Germinal center (tissue), 1 donor: ENCODE results near the gene IHH.
A peak's percentile ranks its signal among the peaks of the same experiment; 100 is the strongest.

Experiments used
- DNase-seq: peaks from one replicate; pipeline ENCODE4 v3.0.0; 2012; ENCODE audit warnings: mixed read lengths, low spot score

The IHH gene

GRCh38 chr2:219041252-219041651 is 19.5 kb downstream of the IHH start, which contains the start of gene CFAP65:
Gene CFAP65 (minus strand): TSS chr2:219041516. CDS start chr2:219039048, 2,468 bp downstream.
- DNase-seq = no peak

GRCh38 chr2:219038600-219038999 is 22.1 kb downstream of the IHH start:
- DNase-seq = no peak

GRCh38 chr2:219037783-219038499 is 22.8 kb downstream of the IHH start:
- DNase-seq = no peak

DNA sequence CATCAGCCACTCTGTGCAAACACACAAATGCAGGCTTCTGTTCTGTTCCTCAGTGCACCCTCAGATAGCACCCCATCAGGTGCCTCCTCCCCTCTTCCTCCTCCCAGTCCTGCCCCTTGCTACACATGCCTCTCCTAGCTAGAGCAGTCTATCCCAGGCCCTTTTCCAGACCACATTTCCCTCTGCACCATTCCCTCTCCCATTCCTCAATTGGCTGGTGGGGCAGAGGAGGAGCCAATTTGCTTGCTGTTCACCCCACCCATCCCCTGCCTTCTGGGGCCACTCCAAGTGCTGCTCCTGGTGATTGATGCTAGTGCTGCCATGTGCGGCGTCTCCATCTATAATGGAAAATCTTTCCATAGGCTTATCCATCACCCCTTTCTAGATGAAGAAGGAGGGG is 24.8 kb downstream of the IHH start:
- no peak for DNase-seq

GRCh38 chr2:219034823-219035222 is 25.9 kb downstream of the IHH start:
- DNase-seq = no peak

DNA sequence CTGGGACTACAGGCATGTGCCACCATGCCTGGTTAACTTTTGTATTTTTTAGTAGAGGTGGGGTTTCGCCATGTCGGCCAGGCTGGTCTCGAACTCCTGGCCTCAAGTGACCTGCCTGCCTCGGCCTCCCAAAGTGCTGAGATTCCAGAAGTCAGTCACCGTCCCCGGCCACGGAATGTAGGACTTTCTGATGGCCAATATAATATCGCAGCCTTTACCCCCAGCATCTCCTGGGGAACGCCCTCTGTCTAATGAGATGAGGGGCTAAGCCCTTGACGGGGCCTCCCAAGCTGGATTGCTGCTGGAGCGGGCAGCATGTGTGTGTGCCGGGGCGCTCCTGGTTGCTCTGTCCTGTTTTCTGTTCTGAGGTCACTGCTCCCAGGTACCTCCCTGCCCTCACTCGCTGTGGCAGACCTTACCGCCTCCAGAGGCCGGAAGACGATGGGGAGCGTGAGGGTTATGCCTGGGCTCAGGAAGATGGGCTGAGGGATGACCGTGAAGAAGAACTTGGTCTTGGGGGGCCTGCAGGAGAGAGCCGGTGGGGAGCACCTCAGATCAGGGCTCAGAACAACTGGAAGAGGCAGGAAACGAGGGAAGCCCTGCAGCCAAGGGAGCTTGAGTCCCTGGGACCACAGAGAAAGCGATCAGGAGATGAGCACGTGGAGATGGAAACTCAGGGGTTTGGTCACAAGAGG is 28.5 kb downstream of the IHH start:
- DNase-seq = no peak

DNA sequence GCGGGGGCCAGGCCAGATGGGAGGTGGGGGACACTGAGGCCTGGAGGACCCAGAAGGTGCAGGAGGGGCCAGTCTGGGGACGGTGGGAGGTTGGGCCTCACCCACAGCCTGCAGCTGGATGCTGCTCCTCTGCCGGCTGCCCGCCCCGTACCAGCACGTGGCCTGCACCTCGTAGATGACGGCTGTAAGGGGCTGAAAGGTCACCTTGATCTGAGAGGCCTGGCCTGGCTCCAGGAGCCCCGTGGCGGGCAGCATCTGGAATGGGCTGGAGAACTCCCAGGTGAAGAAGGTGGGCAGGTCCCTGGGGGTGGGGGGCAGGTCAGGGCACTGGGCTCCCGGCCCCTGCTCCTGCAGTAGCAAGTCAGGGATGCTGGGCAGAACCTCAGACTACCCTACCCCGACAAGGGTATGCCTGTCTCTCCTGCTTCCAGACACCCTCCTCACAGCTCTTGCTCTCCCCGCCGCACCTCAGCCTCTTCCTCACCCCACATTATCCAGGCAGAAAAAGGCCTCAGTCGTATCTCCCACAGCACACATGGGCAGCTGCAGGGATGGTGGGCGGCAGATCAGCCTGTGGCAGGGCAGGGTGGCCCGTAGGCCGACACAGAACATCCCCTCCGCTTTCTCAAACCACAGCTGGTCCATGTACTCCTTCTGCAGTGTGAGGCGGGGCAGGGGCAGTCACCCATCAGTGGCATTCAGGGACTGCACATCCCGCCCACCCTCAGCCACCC is 29.5 kb downstream of the IHH start:
- DNase-seq = no peak

DNA sequence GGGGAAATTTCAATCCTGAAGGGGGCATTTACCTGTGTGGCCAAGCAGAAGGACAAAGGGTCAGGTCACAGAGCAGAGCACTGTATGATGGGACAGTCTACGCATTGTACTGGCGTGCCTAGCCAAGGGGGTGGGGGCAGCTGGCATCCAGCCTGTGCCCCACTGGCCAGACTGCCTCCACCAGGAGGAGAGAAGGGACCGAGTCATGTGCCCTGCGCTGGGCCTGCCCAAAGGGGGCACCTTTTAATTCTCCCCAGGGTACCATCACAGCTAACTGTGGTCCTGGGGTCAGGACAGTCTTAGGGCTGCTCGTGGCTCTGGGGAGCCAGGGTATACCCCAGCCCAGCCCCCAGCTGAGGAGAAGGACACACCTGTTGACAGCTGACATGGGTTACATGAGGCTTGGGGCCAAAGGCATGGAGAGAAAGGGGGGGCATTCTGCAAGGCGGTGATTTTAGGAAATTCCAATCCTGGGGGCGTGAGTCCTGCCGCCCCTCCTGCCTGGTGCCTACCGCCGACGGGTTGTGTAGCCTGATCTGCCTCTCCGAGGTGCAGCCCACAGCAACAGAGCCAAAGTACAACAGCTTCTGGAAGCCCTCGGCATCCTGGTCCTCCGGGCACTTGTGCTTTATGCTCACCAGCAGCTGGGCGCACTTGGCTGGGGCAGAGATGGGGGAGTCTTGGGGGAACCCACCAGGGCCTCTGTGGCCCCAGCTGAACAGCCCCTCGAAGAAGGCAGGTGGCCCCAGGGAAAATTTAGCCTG is 30.4 kb downstream of the IHH start:
- DNase-seq = no peak

DNA sequence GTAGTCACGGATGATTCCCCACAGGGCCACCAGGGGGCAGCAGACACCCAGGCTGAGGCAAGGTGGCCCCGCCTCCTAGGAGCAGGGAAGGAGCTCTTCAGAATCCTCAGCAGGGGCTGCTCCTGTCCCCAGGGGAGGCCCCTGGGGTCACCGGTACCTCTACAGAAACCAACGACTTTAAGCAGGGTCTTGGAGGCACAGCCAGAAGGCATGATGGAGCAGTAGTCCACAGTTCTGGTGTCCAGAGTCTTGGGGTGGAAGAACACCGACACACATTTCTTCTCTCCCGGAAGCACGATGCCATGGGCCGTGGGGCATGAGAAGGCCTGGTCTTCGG is 30.9 kb downstream of the IHH start:
- peak; percentile 75 for DNase-seq

GRCh38 chr2:219028996-219029828 is 31.5 kb downstream of the IHH start:
- no peak for DNase-seq

GRCh38 chr2:219028141-219028540 is 32.6 kb downstream of the IHH start:
- DNase-seq = no peak

GRCh38 chr2:219027511-219028055 is 33.1 kb downstream of the IHH start:
- no peak for DNase-seq

GRCh38 chr2:219026946-219027345 is 33.8 kb downstream of the IHH start:
- DNase-seq = no peak

DNA sequence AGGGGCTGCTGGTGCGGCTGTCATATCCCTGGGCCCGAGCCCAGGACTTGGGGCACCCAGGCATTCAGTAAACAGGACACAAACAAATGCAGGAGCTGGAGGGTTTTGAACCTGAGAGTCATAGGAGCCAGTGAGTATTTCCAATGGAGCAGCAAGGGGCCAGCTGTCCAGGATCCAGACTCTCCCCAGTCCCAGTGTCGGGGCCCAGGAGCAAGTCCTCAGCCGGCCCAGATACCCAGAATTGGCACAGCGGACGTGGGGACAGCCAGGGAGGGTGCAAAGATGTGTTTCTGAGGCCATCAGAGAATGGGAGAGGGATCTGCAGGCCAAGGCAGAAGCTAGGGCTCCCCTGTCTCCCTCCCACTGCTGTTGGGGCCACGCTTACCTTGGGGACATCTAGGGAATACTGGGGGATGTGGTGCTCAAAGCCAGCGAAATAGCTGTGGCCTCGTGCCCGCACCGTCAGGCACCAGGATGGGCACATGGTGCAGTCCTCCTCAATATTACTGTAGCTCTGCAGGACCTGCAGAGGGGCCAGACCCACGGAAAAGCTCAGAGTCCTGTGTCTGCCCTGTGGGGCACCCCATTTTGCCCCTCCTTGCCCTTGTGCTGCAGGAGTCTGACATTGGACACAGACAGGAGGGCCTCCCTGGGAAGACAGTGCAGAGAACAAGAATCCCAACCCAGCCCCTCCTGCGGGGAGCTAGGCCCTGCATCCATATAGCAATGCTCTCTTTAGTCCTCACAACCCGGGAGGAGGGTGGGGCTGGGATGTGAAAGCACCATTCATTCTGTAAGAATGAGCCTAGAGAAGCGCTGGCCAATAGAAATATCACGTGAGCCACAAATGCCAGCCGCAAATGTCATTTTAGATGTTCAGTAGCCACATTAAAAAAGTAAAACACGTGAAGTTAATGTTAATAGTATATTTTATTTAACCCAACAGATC is 34.8 kb downstream of the IHH start:
- no peak for DNase-seq

DNA sequence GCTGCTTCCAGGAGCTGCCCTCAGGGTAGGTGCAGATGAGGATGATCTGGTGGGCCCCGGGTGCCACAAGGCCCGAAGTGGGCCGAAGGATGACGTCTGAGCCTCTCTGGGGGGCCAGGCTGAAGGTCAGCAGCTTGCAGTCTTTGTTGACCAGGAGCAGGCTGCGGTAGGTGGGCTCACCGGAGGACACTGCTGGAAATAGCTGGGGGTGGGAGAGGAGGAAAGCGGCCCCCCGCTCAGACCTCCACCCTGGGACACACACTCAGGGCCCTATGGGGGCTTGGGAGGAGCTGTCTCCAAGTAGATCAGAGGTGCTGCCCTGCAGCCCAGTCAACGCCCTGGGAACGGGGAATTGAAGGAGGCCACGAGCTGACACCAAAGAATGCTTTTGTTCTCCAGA is 36.7 kb downstream of the IHH start:
- DNase-seq = no peak

- DNase-seq = no peak
Measured at GRCh38 chr2:219023045-219023605, 37.6 kb downstream of the IHH start.

- no peak for DNase-seq
Measured at GRCh38 chr2:219022616-219023015, 38.1 kb downstream of the IHH start.

DNA sequence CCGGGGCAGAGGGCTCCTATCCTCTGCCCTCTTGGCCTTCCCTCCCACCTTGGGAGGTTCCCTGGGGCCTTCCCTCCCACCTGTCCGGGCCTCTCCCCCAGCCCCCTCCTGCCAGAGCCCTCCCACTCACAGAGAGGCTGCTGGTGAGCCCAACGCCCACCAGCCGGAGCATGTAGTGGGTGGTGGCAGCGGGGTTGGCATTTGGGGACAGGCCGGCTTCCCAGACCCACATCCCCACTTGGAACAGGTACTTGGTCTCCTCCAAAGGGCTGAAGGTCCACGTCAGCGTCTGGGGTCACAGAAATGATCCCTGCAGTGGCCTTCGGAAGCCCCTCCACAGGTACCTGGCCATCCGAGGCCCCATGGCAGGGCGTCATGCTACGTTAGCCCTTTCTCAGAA is 38.7 kb downstream of the IHH start:
- DNase-seq = no peak

GRCh38 chr2:219021591-219021990 is 39.1 kb downstream of the IHH start:
- no peak for DNase-seq
